GM10847 (cell line): ENCODE data around the gene JMJD4.

Experiments
- POLR2A ChIP-seq: IDR thresholded peaks from 2 replicates; pipeline ENCODE4 v1.6.1; 2011; ENCODE audit not compliant: insufficient read length; ENCODE audit errors: extremely low read depth

Gene JMJD4

DNA sequence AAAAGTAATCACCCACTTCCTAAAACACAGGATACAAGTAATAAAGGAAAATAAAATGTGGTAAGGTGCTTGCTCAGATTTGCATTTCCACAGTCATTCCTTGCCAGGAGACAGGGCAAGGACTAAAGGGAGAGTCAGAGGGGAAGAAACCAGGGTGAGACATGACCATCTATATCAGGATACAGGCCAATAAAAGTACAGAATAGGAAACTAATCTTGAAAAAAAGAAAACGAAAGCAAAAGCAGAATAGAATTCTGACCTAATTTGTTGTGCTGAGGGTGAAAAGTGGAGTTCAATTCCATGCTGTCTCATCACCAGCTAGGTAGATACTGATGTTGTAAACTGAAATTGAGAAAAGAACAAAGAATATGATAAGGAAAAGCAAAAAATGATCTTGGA is 27.3 kb downstream of the JMJD4 start:
- no peak for TF ChIP-seq POLR2A

GRCh38 chr1:227697321-227697864 is 37.7 kb downstream of the JMJD4 start:
- TF ChIP-seq POLR2A, result no peak

GRCh38 chr1:227685807-227686206 is 49.3 kb downstream of the JMJD4 start:
- no peak for TF ChIP-seq POLR2A
